HG02798 (cell line): ENCODE results near the gene SNRNP27.
"Not testable (repeated sequence)": the region's sequence is repeated elsewhere in the genome, so short reads cannot be mapped to it uniquely, and the experiment has no call there.

ENCODE experiments used
- ATAC-seq: cut with Tn5 transposase; IDR thresholded peaks from one replicate; pipeline ENCODE4 v1.9.1; 2021; ENCODE audit warnings: mild to moderate bottlenecking; ENCODE audit not compliant: unreplicated experiment, poor library complexity

Gene SNRNP27

DNA sequence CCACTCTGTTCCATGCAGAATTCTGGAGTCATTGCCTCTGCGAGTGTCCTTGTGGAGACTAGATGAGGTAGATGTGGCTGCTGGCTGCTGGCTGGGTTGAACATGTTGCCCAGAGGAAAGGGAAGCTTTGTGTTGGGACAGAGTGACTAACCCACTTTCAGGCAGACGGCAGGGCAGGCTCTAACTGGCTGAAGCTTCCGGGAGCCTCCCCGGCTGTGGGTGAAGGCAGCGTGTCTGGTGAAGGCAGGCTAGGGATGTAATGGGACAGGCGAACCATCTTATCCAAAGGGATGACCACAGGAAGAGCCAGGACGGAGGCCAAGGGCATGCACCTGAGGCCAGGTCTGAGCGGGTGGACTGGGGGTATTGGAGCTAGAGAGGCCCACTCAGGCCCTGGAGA, 51.7 kb downstream of the SNRNP27 start:
- no peak for ATAC-seq

DNA sequence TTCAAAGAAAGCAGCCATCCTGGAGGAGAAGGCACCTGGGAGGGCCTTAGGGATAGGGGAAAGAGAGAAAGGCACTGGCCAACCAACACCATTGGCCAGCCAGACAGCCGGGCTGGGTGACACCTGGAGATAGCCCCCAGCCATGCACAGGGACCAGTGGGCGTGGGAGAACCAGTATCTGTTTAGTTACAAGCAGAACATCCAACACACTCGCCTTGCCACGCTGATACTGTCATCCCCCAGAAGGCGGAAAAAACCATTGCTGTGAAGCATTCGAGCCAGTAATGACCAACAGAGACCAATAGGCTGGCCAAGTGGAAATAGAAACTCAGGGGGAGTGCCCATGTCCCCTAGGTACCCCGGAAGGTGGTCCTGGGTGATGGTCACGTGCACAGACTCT, 52.2 kb downstream of the SNRNP27 start:
- ATAC-seq, result no peak

DNA sequence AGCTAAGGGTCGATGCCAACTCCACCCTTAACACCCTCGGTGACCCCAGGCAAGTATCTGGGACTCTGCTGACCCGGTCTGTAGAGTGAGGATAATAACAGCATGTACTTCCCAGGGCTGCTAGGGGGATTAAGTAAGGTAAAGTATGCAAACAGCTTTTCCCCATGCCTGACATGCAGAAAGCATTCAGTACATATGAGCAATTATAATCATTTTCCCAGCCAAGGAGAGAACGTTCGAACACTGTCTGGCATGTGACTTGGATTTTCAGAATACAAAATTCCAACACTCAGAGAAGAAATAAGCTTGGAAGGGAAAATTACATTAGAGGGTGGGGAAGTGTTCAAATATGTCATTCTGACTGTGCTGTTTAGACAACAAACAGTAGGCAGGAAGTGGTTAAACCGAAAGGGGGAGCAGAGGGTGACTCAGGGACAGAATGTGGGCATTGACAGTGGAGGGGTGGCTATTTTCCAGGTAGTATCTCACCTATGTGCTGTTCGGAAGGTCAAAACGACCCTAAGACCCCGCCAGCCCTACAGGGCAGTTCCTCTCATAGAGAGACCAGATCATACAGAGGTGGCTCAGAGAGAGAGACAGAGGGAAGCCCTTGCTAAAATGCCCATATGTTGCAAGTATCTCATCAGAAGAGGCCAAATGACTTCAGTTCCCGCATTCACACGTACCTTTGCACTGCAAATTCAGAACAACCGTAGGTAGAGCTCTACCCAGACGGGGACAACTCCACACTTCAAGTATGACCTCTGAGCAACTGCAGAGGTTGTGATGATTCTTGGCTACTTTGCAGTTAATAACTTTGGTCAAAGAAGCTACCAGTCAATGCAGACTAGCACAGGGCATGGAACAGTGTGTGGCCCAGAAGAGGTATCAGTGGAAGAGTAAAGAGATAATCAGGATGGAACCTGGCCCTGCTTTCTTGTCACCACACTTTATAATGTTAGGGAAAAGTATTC, 52.9 kb downstream of the SNRNP27 start:
- peak; percentile 60 for ATAC-seq

DNA sequence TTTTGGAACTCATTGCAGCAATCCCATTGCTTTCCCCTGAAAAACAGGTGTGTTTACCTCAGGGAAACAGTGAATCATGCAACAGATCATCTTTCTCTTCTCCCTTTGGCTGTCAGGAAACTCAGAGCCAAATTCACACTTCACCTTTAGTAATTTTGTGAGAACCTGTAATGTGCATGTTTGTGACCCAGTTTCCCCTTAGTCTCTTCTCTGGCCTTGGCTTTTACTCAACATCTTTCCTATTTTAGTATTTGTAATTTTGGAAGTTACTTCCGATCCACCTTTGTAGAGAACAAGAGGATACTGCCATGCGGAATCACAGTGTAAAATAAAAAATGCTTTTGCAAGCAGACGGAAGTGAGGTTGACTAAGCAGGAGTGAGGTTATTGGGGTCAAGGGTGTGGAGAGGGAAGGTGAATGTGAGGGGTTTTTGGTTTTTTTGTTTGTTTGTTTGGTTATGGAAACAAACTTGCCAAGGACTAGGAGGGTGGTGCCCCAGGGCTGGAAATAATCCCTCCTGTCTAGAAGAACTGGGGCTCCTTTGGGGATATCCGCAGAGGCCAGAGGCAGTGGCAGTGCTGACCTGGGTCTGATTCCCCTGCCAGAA, 53.7 kb downstream of the SNRNP27 start:
- no peak for ATAC-seq

DNA sequence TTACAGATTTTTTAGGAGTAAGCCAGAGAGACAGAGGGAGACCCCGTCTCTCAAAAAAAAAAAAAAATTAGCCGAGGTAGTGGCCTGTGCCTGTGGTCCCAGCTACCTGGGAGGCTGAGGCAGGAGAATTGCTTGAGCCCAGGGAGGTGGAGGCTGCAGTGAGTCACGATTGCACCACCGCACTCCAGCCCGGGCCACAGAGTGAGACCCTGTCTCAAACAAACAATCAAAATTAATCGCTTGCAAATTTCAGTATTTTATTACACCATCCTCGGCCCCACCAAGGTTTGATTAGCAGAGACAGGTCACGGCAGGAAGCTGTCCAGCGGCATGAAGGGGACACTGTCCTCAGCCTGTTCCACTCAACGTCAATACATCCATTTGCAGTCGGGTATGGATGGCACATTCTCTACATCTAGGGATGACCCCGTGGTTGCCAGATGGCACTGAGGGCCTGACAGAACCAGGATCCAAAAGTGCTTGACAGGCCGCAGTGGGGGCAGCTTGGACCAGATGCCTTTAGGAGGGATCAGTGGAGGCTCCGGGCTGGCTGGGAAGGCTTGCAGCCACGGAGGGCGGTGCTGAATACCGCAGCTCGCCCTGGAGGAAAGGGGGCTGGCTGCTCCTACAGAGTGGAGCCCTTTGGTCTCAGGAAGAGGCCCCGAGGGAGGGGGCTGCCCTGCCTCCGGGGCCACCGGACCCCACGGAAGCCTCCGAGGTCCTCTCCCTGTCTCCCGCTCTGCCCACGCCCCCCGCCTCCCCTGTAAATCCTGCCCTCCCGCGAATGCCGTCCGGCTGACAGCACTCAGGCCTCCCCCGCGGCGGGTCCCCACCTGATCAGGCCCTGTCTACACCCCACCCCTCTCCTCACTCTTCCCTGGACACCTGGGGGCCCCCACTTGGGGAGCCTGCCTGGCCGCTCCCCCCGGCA, 54.5 kb downstream of the SNRNP27 start:
- ATAC-seq, result no peak

DNA sequence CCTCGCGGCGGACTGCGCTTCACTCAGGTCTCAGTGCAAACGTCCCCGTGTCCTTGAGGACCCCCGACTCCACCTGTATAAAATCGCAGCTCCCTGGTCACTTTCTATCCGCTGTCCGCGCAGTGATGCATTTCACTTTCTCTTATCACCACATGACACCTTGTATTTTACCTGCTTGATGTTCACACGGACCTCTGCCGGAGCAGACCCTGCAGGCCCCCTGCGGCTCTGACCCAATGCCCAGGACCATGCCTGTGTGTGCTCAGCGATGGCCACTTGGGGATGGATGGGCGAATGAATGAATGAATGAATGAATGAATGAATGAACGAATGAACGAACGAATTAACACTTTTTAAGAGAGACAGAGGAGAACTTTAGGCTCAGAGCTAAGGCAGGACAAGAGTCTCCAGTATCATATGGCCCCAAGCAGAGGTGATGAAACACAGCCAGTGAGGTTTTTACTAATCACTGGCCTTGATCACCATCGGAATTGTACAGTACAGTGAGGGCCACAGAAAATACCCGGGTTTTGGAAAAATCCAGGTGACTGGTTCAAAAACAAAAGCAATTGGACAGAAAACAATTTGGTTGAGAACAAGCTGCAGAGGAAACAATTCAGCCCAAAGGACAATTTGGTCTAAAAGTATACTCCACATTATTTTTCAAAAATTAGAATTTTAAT, 55.3 kb downstream of the SNRNP27 start:
- no peak for ATAC-seq

DNA sequence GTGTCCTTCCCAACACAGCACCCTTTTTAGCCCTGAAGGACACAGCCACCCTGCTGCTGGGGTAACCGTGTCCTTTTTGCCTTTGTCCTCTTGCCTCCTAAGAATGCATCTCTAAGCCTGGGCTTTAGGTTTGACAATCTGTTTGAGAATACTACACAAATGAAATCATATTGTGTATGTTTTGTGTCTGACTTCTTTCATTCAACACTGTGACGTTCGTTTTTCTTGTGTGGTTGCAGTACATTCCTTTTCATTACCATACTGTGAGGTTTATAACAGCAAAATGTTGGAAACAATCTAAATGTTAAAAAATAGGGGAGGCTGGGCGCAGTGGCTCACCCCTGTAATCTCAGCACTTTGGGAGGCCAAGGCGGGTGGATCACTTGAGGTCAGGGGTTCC, 56.5 kb downstream of the SNRNP27 start:
- no peak for ATAC-seq

DNA sequence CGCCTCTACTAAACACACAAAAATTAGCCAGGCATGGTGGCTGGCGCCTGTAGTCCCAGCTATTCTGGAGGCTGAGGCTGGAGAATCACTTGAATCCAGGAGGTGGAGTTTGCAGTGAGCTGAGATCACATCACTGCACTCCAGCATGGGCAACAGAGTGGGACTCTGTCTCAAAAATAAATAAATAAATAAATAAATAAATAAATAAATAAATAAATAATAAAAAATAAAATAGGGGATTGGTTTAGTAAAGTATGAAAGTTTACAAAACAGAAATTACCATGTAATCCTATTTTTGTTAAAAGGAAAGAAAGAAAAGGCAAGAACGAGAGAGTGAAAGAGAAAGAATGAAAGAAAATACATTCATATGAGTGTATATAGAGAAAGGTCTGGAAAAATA, 56.9 kb downstream of the SNRNP27 start:
- not testable (repeated sequence) for ATAC-seq

DNA sequence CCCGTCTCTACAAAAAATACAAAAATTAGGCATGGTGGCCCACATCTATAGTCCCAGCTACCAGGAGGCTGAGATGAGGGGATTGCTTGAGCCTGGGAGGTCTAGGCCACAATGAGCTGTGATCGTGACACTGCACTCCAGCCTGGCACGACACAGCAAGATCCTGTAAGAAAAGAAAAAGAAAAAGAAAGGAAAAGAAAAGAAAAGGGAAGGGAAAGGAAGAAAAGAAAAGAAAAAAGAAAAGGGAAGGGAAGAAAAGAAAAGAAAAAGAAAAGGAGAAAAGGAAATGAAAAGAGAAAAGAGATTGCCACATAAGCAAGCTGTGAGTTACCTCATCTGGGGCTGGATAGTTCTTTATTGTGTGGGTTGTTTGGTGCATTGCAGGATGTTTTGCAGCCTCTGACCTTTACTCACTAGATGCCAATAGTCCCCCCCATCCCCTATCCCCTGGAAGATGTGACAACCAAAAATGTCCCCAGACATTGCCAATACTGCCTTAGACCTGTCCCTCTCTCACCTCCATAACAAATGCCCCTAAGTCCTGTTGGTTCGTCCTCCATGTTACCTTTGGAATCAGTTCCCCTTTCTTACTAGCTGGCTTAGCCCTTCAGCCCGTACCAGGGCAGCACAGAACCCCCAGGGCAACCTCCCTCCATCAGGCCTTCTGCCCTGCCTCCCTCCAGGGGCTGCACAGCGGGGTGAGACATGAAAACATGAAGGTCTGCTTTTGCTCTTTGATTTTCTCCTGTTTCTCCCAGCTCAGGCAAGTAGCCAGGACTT, 58.8 kb downstream of the SNRNP27 start:
- ATAC-seq, result no peak

DNA sequence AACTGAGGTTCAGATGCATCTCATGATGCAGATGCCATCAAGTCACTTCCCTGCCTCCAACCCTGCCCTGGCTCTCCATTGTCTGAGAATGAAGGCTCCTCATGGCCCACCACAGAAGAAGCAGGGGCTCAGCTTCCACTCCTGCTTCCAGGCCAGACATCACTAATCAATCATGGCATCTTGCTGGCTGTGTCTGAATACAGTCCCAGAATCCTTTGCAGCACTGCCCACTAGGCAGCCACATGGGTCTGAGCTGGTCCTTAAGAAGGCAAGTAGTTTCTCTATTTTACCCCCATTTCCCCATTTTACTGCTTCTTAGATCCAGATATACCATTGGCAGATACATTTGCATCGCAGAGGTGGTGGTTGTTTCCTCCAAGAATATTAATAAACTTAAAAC, 60.3 kb downstream of the SNRNP27 start:
- ATAC-seq, result no peak
